Erythroblast (primary cell): ENCODE results near the gene ADAM17.

Source experiments
- GATA1 ChIP-seq: IDR thresholded peaks from 2 replicates; pipeline ENCODE4 v1.6.1; 2011; ENCODE audit warnings: low read depth, mild to moderate bottlenecking, control low read depth, low read length, moderate library complexity
- POLR2A ChIP-seq: IDR thresholded peaks from 2 replicates; pipeline ENCODE4 v1.6.1; 2011; ENCODE audit warnings: mild to moderate bottlenecking, low read length

- TF ChIP-seq POLR2A, result no peak
- no peak for TF ChIP-seq GATA1
Observed at GRCh38 chr2:9478526-9478925, 77.1 kb downstream of the ADAM17 start.
